BLaER1 (cell line): ENCODE data around the gene TANGO2.
A peak's percentile ranks its signal among the peaks of the same experiment; 100 is the strongest.

Experiments
- H3K27ac ChIP-seq: shearing (Covaris generic); formaldehyde crosslinking; 2 replicates; pipeline ENCODE4 v1.8.1; 2022
- H3K27me3 ChIP-seq: shearing (Covaris generic); formaldehyde crosslinking; 2 replicates; pipeline ENCODE4 v1.8.1; 2022
- H3K36me3 ChIP-seq: shearing (Covaris generic); formaldehyde crosslinking; 2 replicates; pipeline ENCODE4 v1.8.1; 2022
- H3K4me1 ChIP-seq: shearing (Covaris generic); formaldehyde crosslinking; 2 replicates; pipeline ENCODE4 v1.8.1; 2022
- H3K4me2 ChIP-seq: shearing (Covaris generic); formaldehyde crosslinking; 2 replicates; pipeline ENCODE4 v1.8.1; 2022
- H3K4me3 ChIP-seq: shearing (Covaris generic); formaldehyde crosslinking; 2 replicates; pipeline ENCODE4 v1.8.1; 2022
- H3K9ac ChIP-seq: shearing (Covaris generic); formaldehyde crosslinking; 2 replicates; pipeline ENCODE4 v1.8.1; 2022
- H3K9me3 ChIP-seq: shearing (Covaris generic); formaldehyde crosslinking; 2 replicates; pipeline ENCODE4 v1.8.1; 2022
- H4K20me1 ChIP-seq: shearing (Covaris generic); formaldehyde crosslinking; 2 replicates; pipeline ENCODE4 v1.8.1; 2022
- Cebpa-rat ChIP-seq: shearing (Covaris generic); IDR thresholded peaks from 2 replicates; pipeline ENCODE4 v1.8.1; 2022

Gene TANGO2

GRCh38 chr22:19989725-19990067 lies 31.2 kb upstream of the TANGO2 start:
- no peaks in the 10 kb centered on the region for H3K27me3 ChIP-seq
- no peak for TF ChIP-seq Cebpa-rat
- no peak overlapping the region for H3K4me3 ChIP-seq
- no peak overlapping the region for H3K27ac ChIP-seq
- peaks cover 55% of the 10 kb centered on the region for H3K4me1 ChIP-seq
- peak overlapping the region; percentile 22; the same call in 1 of the 2 replicates for H3K4me2 ChIP-seq
- H3K9ac ChIP-seq, result no peak overlapping the region
- H4K20me1 ChIP-seq, result peaks cover 21% of the 10 kb centered on the region
- H3K36me3 ChIP-seq, result no peaks in the 10 kb centered on the region
- H3K9me3 ChIP-seq, result no peaks in the 10 kb centered on the region

- no peak overlapping the region for H3K9ac ChIP-seq
- peaks cover 55% of the 10 kb centered on the region for H3K4me1 ChIP-seq
- H3K9me3 ChIP-seq, result no peaks in the 10 kb centered on the region
Observed at GRCh38 chr22:19990188-19990587, 30.7 kb upstream of the TANGO2 start.

GRCh38 chr22:19990609-19991394 lies 30.1 kb upstream of the TANGO2 start:
- Histone ChIP-seq H3K9me3 (no peaks in the 10 kb centered on the region), H3K36me3 (no peaks in the 10 kb centered on the region), H3K4me3 (no peak overlapping the region), H3K4me2 (no peak overlapping the region; the same call in 1 of the 2 replicates), H4K20me1 (peaks cover 10% of the 10 kb centered on the region), H3K27me3 (no peaks in the 10 kb centered on the region), H3K27ac (peak overlapping the region; percentile 37; the same call in 1 of the 2 replicates), H3K9ac (peak overlapping the region; percentile 54; the same call in 1 of the 2 replicates), H3K4me1 (peaks cover 55% of the 10 kb centered on the region)
- no peak for TF ChIP-seq Cebpa-rat

More at GRCh38 chr22:19990188-19990587, 30.7 kb upstream of the TANGO2 start:
- Histone ChIP-seq H3K36me3 (no peaks in the 10 kb centered on the region), H3K4me2 (no peak overlapping the region), H3K27ac (no peak overlapping the region), H4K20me1 (peaks cover 16% of the 10 kb centered on the region), H3K4me3 (no peak overlapping the region), H3K27me3 (no peaks in the 10 kb centered on the region)
- TF ChIP-seq Cebpa-rat, result no peak

- Histone ChIP-seq H3K9me3 (no peaks in the 10 kb centered on the region), H3K4me1 (peaks cover 55% of the 10 kb centered on the region), H3K27me3 (no peaks in the 10 kb centered on the region), H3K9ac (peak overlapping the region; percentile 54; the same call in 1 of the 2 replicates), H3K4me3 (no peak overlapping the region), H3K27ac (peak overlapping the region; percentile 37; the same call in 1 of the 2 replicates), H3K4me2 (peak overlapping the region; percentile 53), H3K36me3 (no peaks in the 10 kb centered on the region), H4K20me1 (peaks cover 5% of the 10 kb centered on the region)
- no peak for TF ChIP-seq Cebpa-rat
Observed at GRCh38 chr22:19991395-19991644, 29.6 kb upstream of the TANGO2 start.

GRCh38 chr22:19991645-19992451 lies 29.1 kb upstream of the TANGO2 start:
- Histone ChIP-seq H3K36me3 (no peaks in the 10 kb centered on the region), H3K9me3 (no peaks in the 10 kb centered on the region), H3K27me3 (no peaks in the 10 kb centered on the region), H3K4me2 (peak overlapping the region; percentile 53), H4K20me1 (no peaks in the 10 kb centered on the region), H3K27ac (peak overlapping the region; percentile 37; the same call in 1 of the 2 replicates), H3K4me3 (no peak overlapping the region), H3K9ac (peak overlapping the region; percentile 54; the same call in 1 of the 2 replicates), H3K4me1 (peaks cover 58% of the 10 kb centered on the region)
- no peak for TF ChIP-seq Cebpa-rat

- Histone ChIP-seq H3K9me3 (no peaks in the 10 kb centered on the region), H3K27ac (no peak overlapping the region), H3K4me2 (peak overlapping the region; percentile 53), H3K27me3 (no peaks in the 10 kb centered on the region), H3K4me3 (no peak overlapping the region), H4K20me1 (no peaks in the 10 kb centered on the region), H3K9ac (0 out of 2 replicates have a peak overlapping the region, but pooled peaks have one; percentile 54), H3K4me1 (peaks cover 63% of the 10 kb centered on the region), H3K36me3 (no peaks in the 10 kb centered on the region)
- TF ChIP-seq Cebpa-rat, result no peak
Observed at GRCh38 chr22:19992481-19992911, 28.4 kb upstream of the TANGO2 start.

GRCh38 chr22:19992921-19993355 lies 28.0 kb upstream of the TANGO2 start:
- Histone ChIP-seq H3K27me3 (no peaks in the 10 kb centered on the region), H3K9ac (no peak overlapping the region), H3K36me3 (no peaks in the 10 kb centered on the region), H3K4me2 (no peak overlapping the region), H3K9me3 (no peaks in the 10 kb centered on the region), H4K20me1 (no peaks in the 10 kb centered on the region), H3K4me1 (peaks cover 65% of the 10 kb centered on the region), H3K4me3 (no peak overlapping the region), H3K27ac (no peak overlapping the region)
- no peak for TF ChIP-seq Cebpa-rat

GRCh38 chr22:19993926-19994325 lies 27.0 kb upstream of the TANGO2 start:
- Histone ChIP-seq H3K36me3 (no peaks in the 10 kb centered on the region), H3K27ac (no peak overlapping the region), H4K20me1 (no peaks in the 10 kb centered on the region), H3K9me3 (no peaks in the 10 kb centered on the region), H3K4me2 (no peak overlapping the region), H3K9ac (no peak overlapping the region), H3K4me3 (no peak overlapping the region), H3K27me3 (no peaks in the 10 kb centered on the region), H3K4me1 (peaks cover 74% of the 10 kb centered on the region)
- no peak for TF ChIP-seq Cebpa-rat

- no peak overlapping the region for H3K4me3 ChIP-seq
- H3K4me2 ChIP-seq, result peak overlapping the region; percentile 87
- no peak for TF ChIP-seq Cebpa-rat
- no peaks in the 10 kb centered on the region for H3K9me3 ChIP-seq
- H3K36me3 ChIP-seq, result no peaks in the 10 kb centered on the region
- H3K4me1 ChIP-seq, result peaks cover 76% of the 10 kb centered on the region
- peak overlapping the region; percentile 48; the same call in 1 of the 2 replicates for H3K9ac ChIP-seq
- peak overlapping the region; percentile 49; the same call in 1 of the 2 replicates for H3K27ac ChIP-seq
- no peaks in the 10 kb centered on the region for H3K27me3 ChIP-seq
- H4K20me1 ChIP-seq, result no peaks in the 10 kb centered on the region
Observed at GRCh38 chr22:19994851-19995610, 25.9 kb upstream of the TANGO2 start.
